ENCODE results near the gene HRCT1. TPM values are rescaled to one million over a fixed set of nuclear protein-coding genes. Genes with fewer than 3 reads are reported as not detected.
"Not testable (repeated sequence)": the region's sequence is repeated elsewhere in the genome, so short reads cannot be mapped to it uniquely, and the experiment has no call there.

The HRCT1 gene
- total RNA-seq, 4 donors from 2014 or later, result 23.9 to 60.2 (median 34.3) TPM

DNA sequence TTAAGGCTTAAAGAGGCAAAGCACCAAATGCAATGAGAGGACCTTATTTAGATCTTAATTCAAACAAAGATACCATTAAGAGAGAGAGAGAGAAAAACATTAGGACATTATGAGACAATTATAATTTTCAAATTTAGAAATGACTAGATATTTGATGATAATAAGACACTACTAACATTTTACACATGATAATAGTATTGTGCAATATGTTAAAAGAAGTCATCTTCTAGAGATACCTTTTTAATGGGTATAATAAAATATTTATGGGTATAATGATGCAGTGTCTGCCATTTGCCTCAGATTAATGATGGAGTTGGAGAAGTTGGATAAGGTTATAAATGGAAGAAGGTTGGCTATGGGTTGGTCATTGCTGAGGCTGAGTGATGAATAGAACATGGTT is 24.5 kb downstream of the HRCT1 start:
- no peaks in the 10 kb centered on the region for H3K27me3 ChIP-seq
- intact Hi-C loops (cut with DNase I; ENCODE audit: low total_unique reads) (no loop called here), in situ Hi-C loops (cut with MboI; ENCODE audit: low pct_ligation_motif_present in 1 of 4, low pct_unique_long_range_greater_than_20kb in 1 of 4, low sequenced_read_pairs in 3 of 4) (no loop called here)
- H3K4me1 ChIP-seq, result peaks cover 0 to 4% (median 2%) of the 10 kb centered on the region in 4 donors
- no peak overlapping the region for H3K4me3 ChIP-seq
- DNase-seq, result no peak
- no peaks in the 10 kb centered on the region for H3K36me3 ChIP-seq
- H3K27ac ChIP-seq, result no peak overlapping the region
- no peak for TF ChIP-seq POLR2AphosphoS5 (IDR thresholded peaks at IDR 0.05)
- no peak for TF ChIP-seq POLR2A (IDR thresholded peaks at IDR 0.05)
- TF ChIP-seq, protein P1, sequence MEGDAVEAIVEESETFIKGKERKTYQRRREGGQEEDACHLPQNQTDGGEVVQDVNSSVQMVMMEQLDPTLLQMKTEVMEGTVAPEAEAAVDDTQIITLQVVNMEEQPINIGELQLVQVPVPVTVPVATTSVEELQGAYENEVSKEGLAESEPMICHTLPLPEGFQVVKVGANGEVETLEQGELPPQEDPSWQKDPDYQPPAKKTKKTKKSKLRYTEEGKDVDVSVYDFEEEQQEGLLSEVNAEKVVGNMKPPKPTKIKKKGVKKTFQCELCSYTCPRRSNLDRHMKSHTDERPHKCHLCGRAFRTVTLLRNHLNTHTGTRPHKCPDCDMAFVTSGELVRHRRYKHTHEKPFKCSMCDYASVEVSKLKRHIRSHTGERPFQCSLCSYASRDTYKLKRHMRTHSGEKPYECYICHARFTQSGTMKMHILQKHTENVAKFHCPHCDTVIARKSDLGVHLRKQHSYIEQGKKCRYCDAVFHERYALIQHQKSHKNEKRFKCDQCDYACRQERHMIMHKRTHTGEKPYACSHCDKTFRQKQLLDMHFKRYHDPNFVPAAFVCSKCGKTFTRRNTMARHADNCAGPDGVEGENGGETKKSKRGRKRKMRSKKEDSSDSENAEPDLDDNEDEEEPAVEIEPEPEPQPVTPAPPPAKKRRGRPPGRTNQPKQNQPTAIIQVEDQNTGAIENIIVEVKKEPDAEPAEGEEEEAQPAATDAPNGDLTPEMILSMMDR (IDR thresholded peaks at IDR 0.05), result no peak
- TF ChIP-seq EP300 (IDR thresholded peaks at IDR 0.05; ENCODE audit: low read depth), result no peak
- no peaks in the 10 kb centered on the region for H3K9me3 ChIP-seq

GRCh38 chr9:35930989-35931388 is 25.0 kb downstream of the HRCT1 start:
- Histone ChIP-seq H3K4me3 (no peak overlapping the region), H3K36me3 (no peaks in the 10 kb centered on the region), H3K27ac (no peak overlapping the region), H3K27me3 (no peaks in the 10 kb centered on the region), H3K4me1 (peaks cover 0 to 4% (median 2%) of the 10 kb centered on the region in 4 donors), H3K9me3 (no peaks in the 10 kb centered on the region)
- intact Hi-C loops (cut with DNase I; ENCODE audit: low total_unique reads), result no loop called here
- WGBS, 2 donors (ENCODE audit: low coverage in 1 of 2), result 73 to 90% methylated on average over 1 to 3 of the region's 3 CpGs
- in situ Hi-C loops (cut with MboI; ENCODE audit: low pct_ligation_motif_present in 1 of 4, low pct_unique_long_range_greater_than_20kb in 1 of 4, low sequenced_read_pairs in 3 of 4), result no loop called here
- DNase-seq, result no peak
- TF ChIP-seq POLR2AphosphoS5 (IDR thresholded peaks at IDR 0.05) (no peak), EP300 (IDR thresholded peaks at IDR 0.05; ENCODE audit: low read depth) (no peak), POLR2A (IDR thresholded peaks at IDR 0.05) (no peak)
- TF ChIP-seq, protein P1 (IDR thresholded peaks at IDR 0.05), result no peak

GRCh38 chr9:35932735-35933134 is 26.7 kb downstream of the HRCT1 start:
- Histone ChIP-seq H3K36me3 (no peaks in the 10 kb centered on the region), H3K27me3 (no peaks in the 10 kb centered on the region), H3K9me3 (no peaks in the 10 kb centered on the region), H3K4me3 (no peak overlapping the region), H3K4me1 (peaks cover 0 to 4% (median 2%) of the 10 kb centered on the region in 4 donors), H3K27ac (no peak overlapping the region)
- intact Hi-C loops (cut with DNase I; ENCODE audit: low total_unique reads) (no loop called here), in situ Hi-C loops (cut with MboI; ENCODE audit: low pct_ligation_motif_present in 1 of 4, low pct_unique_long_range_greater_than_20kb in 1 of 4, low sequenced_read_pairs in 3 of 4) (no loop called here)
- no peak for DNase-seq
- TF ChIP-seq, protein P1 (IDR thresholded peaks at IDR 0.05), result no peak
- no peak for TF ChIP-seq POLR2A (IDR thresholded peaks at IDR 0.05)
- WGBS, 2 donors (ENCODE audit: low coverage in 1 of 2), result 84 to 89% methylated on average over 3 of the region's 3 CpGs

GRCh38 chr9:35933550-35934067 is 27.6 kb downstream of the HRCT1 start:
- TF ChIP-seq POLR2A (IDR thresholded peaks at IDR 0.05), result no peak
- TF ChIP-seq, protein P1 (IDR thresholded peaks at IDR 0.05), result no peak
- TF ChIP-seq POLR2AphosphoS5 (IDR thresholded peaks at IDR 0.05), result no peak
- no peak for TF ChIP-seq EP300 (IDR thresholded peaks at IDR 0.05; ENCODE audit: low read depth)
- Histone ChIP-seq H3K4me1 (peaks cover 0 to 4% (median 2%) of the 10 kb centered on the region in 4 donors), H3K27me3 (no peaks in the 10 kb centered on the region), H3K9me3 (no peaks in the 10 kb centered on the region), H3K27ac (no peak overlapping the region), H3K4me3 (no peak overlapping the region), H3K36me3 (no peaks in the 10 kb centered on the region)
- no peak for DNase-seq
- in situ Hi-C loops (cut with MboI; ENCODE audit: low pct_ligation_motif_present in 1 of 4, low pct_unique_long_range_greater_than_20kb in 1 of 4, low sequenced_read_pairs in 3 of 4), result no loop called here
- 85 to 93% methylated on average over 4 of the region's 4 CpGs for WGBS, 2 donors (ENCODE audit: low coverage in 1 of 2)
- intact Hi-C loops (cut with DNase I; ENCODE audit: low total_unique reads), result no loop called here

GRCh38 chr9:35934069-35934468 is 28.1 kb downstream of the HRCT1 start:
- intact Hi-C loops (cut with DNase I; ENCODE audit: low total_unique reads); H3K36me3 ChIP-seq; H3K4me3 ChIP-seq; H3K4me1 ChIP-seq; H3K27ac ChIP-seq; H3K27me3 ChIP-seq; H3K9me3 ChIP-seq; in situ Hi-C loops (cut with MboI; ENCODE audit: low pct_ligation_motif_present in 1 of 4, low pct_unique_long_range_greater_than_20kb in 1 of 4, low sequenced_read_pairs in 3 of 4); DNase-seq: not testable (repeated sequence)
- 77 to 90% methylated on average over 4 to 6 of the region's 6 CpGs for WGBS, 2 donors (ENCODE audit: low coverage in 1 of 2)
